Suppressor macrophage treated with lipopolysaccharide for 4 hours (primary cell): ENCODE data around the gene SLC35F3.

Experiments used
- DNase-seq: peaks from one replicate; pipeline ENCODE4 v3.0.0-alpha.2; 2020

SLC35F3 gene

DNA sequence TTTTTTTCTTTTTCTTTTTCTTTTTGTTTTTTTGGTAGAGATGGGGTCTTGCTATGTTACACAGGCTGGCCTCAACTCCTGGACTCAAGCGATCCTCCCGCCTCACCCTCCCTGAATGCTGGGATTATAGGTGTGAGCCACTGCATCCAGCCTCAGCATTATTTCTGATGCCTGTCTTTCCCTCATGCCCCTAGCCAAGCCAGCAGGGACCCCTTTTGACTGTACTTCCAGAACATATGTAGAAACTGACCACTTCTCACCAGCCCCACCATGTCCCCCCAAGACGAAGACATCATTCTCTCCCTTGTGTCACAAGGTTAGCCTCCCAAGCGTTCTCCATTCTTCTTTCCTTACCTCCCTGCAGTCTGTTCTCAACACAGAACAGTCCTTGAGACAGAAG, 360.8 kb downstream of the SLC35F3 start:
- DNase-seq = no peak

DNA sequence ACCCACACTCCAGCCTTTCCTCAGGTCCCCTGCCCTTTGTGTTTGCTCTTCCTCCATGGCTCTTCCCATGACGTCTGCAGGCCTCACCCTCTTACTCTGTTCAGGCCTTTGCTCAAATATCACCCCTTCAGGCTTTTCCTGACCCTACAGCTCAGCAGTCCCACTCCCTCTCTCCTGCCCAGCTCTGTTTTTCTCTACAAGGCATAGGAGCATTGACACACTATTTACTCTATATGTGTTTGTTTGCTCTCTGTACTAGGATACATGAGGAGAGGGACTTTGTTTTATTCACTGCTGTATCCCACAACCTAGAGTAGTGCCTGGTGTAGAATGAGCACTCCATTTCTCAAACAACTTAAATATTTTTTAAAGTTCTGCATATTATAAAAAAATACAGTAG, 361.4 kb downstream of the SLC35F3 start:
- DNase-seq = no peak

DNA sequence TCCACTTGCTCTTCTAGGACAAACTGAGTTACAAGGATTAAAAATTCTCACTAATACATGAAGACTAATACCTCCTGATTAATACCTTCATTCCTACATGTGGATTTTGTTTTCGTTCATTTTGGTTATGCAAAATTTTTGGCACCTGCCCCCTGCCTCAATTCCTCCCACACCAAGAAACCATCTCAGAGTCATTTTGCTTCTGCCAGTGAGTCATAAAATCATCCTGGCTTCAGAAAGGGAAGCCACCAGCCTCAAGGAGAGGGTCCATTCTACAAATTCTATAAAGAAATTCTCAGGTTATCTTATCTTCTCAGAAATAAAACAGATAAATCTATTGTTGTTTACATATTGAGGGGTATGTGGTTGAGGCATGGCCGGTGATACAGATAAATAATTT, 365.6 kb downstream of the SLC35F3 start:
- DNase-seq = no peak

DNA sequence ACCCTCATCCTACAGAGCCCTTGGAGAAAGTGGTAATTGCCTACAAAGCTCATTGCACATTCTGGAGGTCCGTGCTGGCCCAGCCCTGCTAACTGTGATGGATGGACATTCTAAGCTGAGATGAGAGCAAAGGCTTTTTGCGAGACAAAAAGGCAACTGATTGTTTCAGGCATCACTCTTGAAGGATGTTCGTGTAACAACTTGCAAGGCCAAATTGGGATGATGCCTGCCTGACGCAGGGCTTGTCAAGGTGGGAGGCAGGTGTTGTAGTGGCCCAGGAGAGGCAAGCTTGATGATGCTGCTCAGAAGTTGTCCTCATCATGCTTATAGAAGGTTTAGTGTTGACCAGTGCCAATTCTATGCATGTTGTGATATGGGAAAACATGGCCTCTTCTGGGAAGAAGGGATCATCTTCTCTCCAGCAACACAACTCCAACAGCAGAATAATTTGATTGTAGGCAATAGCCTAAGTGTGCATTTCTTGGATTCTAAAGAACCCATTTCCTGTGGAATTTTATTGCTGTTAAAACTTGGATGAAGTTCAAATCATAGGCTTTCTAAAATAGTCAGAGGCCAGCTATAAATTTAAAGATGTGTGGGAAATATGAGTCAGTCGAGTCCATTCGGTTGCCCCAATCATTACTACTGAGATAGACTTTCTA, 366.2 kb downstream of the SLC35F3 start:
- DNase-seq = no peak

DNA sequence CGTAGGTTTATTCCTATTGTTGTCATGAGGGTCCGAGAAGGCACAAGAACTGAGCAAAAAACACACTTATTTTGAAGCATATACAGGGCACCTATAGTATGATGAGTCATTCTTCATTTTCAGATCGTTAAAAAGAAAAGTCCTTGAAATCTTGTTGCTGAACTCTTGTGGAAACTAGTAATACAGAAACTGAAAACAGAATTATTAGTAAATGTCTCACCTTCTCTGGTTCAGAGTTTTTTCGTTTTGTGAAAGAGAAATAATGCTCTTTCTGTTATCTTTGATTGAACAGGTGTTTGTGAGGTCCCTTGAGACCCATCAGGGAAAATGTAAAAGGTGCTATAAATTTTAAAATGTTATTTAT, 366.7 kb downstream of the SLC35F3 start:
- no peak for DNase-seq

DNA sequence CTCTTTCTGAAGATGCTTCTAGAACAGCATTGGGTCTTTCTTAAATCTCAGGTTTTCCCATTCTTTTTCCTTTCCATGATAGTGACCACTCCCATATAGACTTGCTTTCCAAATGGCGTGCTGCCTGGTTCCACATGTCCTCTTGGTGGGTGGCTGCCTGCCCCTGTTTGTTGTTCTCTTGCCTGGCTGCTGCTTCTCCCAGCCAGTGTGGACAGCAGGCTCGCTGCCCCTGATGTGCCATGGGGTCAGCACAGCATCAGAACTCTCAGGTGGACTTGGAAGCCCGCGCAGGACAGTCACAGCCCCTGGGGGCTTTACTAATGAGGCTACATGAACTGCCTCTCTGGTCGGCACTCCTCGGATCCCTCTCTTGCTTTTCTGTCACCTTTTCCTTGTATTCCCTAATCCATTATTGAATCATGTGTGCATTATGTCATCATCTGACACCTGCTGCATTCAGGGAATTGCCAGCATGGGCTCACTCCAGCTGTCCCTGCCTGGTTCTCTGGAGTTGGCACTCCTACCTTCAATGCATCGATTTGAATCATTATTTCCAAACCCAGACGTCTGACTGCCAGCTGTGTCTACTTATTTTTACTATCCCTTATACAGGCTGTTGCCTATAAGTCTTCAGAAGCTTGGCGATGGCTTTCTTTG, 368.3 kb downstream of the SLC35F3 start:
- no peak for DNase-seq

DNA sequence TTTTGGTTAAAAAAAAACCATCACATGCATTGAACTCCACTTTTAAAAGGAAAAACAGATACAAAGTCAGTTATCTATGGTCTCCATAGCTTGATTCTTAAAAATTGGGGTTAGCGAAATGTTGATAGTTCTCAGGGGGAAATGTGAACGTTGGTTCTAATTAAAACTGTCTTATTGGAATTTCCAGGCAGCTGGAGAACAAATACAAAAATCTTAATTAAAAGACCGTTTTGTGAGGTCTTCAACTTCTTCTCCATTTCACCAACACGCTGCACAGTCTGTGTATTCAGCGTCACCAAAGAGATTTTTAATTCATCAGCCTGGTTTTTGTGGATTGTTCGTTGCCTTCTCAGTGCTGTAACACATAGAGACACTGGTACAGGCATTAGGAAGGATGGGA, 369.5 kb downstream of the SLC35F3 start:
- no peak for DNase-seq

DNA sequence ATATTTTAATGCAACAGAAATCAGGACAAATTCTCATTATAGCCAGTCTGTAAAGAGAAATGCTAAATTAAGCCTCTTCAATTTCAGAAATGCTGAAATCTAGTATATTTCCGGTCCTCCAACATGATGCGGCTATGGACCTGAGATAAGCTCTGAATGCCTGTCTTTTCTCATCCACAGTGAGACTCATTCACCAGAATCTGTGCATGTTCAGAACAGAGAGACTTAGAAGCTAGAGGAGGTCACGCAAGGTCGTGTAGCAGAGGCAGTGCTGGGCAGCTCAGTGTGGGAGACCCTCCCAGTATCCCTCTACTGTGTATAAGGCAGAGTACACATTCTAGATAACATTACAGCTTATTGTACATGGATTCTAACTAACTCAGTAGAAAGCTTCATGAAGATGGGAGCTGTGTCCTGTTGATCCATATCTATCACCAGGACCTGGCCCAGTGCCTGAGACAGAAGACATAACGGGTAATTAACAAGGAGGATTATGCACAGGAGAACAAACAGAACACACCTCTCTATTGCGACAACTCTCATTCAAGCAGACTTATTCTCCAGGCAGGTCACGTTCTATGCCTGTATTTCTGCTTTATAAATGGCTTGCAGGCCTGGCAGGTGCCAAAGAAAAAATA, 371.8 kb downstream of the SLC35F3 start:
- DNase-seq = no peak

DNA sequence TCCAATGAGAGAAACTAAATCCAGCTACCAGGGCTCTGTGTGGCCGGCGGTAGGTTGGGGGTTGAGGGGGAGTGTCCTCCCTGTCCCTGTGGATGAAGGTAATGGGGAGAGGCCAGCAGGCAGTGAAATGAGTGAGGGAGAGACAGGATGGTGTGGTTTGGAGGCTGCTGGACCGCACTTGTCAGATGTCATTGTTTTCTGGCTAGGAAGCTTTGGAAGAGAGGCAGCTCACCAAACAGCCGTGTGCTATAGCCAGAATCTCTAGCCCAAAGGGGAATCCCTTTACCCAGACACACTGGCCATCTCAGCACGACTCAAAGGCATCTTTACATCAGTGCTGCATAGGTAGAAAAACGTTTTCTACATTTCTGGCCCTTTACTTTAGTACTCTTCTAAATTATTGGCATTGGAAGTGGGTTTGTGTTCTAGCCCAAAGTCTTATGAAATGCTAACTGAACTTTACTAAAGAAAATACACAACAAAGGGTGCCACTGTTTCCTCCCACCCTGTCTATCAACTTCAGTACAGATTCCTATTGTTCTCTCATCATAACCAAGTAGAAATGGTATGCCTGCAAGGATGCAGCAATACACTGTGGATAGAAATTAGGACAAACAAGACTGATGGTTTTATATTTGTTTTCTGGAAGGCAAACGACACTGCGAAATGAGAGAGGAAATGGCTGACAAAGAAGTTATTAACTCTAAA, 372.8 kb downstream of the SLC35F3 start:
- no peak for DNase-seq

DNA sequence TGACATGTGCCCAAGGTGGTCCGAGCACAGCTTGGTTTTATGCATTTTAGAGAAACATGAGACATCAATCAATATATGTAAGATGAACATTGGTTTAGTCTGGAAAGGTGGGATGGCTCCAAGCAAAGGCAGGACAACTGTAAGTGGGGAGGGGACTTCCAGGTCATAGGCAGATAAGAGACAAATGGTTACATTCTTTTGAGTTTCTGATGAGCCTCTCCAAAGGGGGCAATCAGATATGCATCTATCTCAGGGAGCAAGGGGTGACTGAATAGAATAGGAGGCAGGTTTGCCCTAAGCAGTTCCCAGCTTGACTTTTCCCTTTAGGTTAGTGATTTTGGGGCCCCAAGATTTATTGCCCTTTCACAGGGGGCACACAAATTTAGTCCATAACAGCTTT, 374.5 kb downstream of the SLC35F3 start:
- DNase-seq = no peak

DNA sequence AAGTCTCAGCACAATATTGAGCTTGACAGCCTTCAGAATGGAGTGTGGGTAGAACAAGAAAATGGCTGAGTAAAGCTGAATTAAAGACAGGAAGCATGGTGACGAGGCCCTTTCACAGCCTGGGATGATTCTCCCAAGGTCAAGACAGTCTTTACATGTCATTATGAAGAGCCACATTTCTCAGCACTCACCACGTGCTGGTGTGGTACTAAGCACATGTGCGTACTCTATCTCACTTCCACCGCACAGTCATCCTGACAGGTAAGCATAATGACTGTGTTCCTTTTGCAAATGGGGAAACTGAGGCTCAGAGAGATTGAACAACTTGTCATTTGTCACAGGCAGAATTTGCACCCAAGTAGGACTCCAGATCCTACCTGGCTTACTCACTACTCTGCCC, 376.0 kb downstream of the SLC35F3 start:
- no peak for DNase-seq

DNA sequence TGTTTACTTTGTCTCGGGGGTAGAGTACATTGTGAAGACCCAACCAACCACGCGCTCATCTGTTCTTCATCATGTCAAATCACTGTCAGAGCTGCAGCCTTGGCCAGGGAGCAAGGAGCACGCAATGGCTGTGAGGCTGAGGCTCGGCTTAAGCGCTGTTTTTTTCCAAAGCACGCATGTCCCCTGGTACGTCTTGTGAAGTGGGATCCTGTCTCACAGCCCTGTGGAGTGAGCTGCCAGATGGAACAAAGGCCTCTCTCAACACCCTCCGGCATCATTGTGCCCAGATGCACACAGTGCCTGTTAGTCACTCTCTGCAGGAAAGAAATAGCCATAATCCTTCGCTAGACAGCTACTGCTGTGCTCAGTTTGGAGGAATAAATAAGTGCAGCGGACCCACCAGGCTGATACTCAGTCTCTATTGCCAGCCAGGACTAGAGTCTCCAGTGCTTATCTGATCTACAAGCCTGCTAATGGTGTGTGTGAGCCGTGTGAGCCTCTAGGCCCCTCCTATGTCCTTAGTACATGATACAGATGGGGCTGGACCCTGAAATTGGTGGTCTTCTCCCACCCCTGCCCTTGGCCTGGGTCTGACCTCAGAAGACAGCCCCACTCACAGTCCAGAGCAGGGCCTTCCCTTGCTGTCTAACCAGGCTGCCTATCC, 377.5 kb downstream of the SLC35F3 start:
- DNase-seq = no peak

DNA sequence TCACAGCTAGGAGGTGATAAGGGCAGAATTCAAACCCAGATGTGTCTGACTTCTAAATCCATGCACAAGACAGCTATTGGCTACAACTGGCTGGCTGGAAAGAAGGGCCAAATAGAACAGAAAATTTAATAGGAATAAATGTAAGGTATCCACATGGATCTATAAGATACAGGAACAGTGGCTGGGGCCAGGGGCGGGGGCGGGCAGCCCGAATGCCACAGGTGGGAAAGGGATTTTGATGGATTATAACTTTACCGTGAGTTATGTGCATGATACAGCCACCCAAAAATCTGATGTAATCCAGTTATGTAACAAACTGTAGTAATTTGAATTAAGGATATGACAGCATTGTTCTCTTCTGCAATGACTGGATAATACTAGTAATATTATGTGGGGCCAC, 381.7 kb downstream of the SLC35F3 start:
- DNase-seq = no peak

DNA sequence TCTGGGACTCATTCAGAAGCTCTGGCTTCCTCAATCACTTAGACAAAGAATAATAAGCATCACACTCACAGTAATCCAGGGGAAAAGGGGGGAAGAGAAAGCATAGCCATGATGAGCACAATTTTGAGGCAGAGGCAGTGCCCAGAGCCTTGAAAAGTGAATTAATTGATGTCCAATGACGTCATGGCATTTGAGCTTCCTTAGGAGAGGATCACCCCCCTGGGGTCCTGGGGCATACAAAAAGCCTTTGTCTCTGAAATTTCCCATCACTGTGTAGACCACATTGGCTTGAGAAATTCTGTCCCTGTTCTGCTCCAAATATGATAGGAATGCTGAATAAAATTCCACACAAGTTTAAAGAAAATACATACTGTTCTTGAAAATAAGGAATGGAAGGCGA, 384.5 kb downstream of the SLC35F3 start:
- no peak for DNase-seq

DNA sequence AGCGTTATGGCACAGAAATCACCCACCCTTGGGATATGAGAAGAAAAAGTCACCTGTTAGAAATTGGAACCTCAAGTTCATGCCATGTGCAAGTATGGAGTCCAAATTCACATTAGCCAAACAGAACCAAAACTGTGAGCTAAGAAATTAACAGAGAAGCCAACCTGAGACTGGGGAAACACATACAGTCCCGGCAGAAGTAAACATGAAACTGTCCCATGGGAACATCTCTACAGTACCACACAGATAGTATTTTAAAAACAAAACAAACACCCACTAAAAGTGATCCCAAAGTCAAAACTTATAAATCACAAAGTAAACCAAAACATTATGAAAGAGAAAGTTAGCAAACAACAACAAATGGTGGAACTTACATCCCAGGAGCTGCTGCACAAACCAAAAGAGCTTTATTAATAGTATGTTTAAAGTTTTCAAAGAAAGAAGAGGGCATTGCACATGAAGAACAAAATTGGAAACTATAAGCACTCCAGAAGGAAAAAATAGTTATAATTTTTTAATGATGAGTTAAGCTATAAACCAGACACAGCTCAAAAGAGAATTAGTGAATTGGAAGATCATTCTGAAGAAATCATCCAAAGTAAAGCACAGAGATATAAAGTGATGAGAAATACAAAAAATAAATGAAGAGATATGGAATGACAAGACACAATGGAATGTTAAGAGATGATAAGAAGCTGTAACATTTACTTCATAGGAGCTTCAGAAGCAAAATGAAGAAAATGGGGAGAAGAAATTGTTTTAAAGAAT, 385.2 kb downstream of the SLC35F3 start:
- no peak for DNase-seq

DNA sequence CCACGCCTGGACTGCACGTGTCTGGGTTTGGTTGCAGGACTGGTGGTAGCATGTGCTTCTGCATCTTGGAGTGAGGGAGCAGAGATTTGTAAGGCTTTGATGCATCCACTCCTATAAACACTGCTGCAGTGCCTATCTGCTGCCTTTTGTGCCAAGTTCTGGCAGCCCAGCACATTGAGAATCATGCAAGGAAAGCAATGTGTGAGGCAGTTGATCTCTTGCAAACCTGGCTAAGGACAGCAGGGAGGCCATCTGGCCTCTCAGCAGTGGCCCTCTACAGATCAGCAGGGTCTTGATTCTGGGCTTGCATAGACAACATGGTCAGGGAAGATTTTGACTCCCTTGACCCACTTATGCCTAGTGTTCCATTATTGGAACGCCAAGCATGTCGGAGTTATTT, 387.5 kb downstream of the SLC35F3 start:
- DNase-seq = no peak

DNA sequence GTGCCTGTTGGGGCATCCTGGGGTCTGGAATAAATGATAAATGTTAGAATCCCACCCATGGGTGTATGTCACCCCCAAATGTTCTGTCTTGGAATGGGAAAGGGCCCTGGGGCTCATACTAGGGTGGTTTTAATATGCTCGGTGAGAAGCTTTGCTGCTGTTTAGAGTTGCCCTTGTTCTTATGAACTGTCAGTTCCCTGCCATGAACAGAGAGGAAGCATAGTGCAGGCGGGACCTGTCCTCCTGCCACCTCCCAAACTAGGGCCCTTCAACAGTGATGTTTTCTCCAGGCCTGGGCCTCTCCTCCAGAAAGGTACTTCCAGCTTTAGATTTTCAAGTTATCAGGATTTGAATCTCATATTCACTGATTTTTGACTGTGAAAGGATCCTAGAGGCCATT, 388.1 kb downstream of the SLC35F3 start:
- DNase-seq = no peak

DNA sequence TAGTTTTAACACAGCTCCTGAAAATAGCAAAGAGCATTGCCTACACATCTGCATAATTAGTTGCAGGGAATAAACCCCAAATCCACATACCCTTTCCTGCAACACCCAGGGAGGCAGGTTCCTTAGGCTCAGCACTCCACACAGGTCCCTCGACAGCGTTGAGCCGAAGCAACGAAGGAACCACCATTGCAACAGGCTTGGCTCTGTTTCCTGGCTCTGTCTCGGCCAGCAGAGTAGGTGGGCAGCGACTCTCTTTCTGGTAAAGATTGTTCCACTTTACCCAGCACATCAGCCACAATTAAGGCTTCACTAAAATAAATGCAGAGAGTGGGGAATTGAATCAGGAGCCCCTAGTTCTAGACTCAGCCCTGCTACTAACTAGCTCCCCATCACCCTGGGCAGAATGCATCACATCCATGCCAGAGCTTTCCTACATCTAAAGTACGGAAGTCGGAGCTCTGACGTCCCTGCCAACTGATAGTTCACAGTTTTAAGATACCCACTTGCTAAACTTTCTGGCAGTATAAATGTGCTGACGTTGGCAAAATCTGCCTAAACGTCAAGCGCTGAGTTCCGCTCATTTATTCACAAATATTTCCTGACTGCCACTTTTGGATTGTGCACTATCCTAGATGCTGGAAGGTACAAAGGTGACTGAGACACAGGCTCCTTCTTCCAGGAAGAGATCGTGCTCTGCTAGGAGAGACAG, 389.8 kb downstream of the SLC35F3 start:
- DNase-seq = no peak

DNA sequence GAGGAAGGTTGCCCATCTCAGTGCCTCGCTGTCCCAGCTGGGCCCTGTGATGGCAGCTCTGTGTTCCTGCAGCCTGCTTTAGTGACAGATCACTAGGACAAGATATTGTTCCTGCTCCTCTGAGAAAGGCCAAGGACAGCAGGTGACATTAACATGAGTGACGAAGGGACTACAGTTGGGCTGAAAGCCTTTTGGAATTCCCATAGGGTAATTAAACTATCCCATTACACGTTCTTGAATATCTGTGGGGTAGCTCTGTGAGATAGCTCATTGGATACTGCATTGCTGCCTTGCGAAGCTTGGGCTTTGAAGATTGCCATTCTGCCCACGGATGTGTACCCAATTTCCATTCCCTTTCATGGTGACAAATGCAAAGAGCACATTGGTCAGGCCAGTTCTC, 390.6 kb downstream of the SLC35F3 start:
- DNase-seq = no peak

DNA sequence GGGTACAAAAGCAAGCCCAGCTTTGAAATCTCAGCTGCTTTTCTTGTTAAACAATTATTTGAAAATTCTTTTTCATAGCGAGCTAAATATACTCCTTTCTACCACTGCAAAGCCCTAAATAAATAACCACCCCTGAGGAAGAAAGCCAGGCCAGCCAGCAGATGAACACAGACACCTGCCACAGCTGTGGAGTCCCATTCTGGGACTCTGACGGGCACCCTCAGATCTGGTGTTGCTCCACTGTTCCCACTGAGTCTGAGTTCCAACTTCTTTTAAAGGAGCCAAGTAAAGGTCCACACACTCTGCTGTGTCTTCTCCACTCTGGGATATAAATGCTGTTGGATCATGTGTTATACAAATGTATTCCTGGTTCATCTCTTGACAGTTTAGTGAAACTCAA, 391.1 kb downstream of the SLC35F3 start:
- DNase-seq = no peak

DNA sequence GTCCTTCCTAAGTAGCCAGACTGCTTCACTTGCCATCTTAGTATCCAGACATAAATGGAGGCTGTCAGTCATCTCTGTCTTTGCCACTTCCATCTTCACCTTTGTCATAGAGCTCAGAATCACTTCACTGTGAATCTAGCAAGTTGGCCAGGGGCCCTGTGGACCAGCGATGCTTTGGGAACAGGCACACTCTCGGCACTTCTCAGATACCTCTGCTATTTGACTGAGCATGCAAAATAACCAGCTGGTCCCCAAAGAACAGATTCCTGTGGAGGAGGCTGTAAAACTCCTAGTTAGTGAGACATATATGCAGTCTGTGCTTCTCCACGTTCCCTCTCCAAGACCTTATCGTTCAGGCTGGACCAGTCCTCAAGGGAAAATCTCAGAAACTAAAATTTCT, 392.0 kb downstream of the SLC35F3 start:
- no peak for DNase-seq

DNA sequence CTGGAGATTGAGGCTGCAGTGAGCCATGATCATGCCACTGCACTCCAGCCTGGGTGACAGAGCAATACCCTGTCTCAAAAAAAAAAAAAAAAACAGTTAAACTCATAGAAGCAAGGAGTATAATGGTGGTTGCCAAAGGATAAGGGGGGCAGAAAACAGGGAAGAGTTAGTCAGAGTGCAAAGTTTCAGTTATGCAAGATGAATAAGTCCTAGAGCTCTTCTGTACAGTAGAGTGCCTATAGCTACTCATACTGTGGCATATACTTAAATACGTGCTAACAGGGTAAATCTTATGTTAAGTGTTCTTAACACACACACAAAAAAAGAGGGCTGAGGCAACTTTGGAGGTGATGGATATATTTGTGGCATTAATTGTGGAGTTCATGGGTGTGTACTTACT, 393.2 kb downstream of the SLC35F3 start:
- DNase-seq = no peak
